ENCODE measurements around the gene SGCE.
A peak's percentile ranks its signal among the peaks of the same experiment; 100 is the strongest.

Gene SGCE

GRCh38 chr7:94577357-94577756 is 78.6 kb downstream of the SGCE start:
- no peak for TF ChIP-seq CTCF (IDR thresholded peaks at IDR 0.05; ENCODE audit: low read length, missing control alignments)
- no peak for DNase-seq (ENCODE audit: low read depth)
- no peak overlapping the region for H3K4me3 ChIP-seq (replicated peaks; ENCODE audit: low read depth, low read length)

GRCh38 chr7:94576316-94576715 is 79.6 kb downstream of the SGCE start:
- no peak overlapping the region for H3K4me3 ChIP-seq (replicated peaks; ENCODE audit: low read depth, low read length)
- DNase-seq (ENCODE audit: low read depth) = no peak
- no peak for TF ChIP-seq CTCF (IDR thresholded peaks at IDR 0.05; ENCODE audit: low read length, missing control alignments)

GRCh38 chr7:94575646-94576045 is 80.3 kb downstream of the SGCE start:
- no peak for TF ChIP-seq CTCF (IDR thresholded peaks at IDR 0.05; ENCODE audit: low read length, missing control alignments)
- no peak overlapping the region for H3K4me3 ChIP-seq (replicated peaks; ENCODE audit: low read depth, low read length)
- no peak for DNase-seq (ENCODE audit: low read depth)

- DNase-seq (ENCODE audit: low read depth) = no peak
- no peak overlapping the region for H3K4me3 ChIP-seq (replicated peaks; ENCODE audit: low read depth, low read length)
- no peak for TF ChIP-seq CTCF (IDR thresholded peaks at IDR 0.05; ENCODE audit: low read length, missing control alignments)
These were observed 84.1 kb downstream of the SGCE start for GRCh38 chr7:94571816-94572215.

- no peak for DNase-seq (ENCODE audit: low read depth)
- H3K4me3 ChIP-seq (replicated peaks; ENCODE audit: low read depth, low read length) = no peak overlapping the region
- no peak for TF ChIP-seq CTCF (IDR thresholded peaks at IDR 0.05; ENCODE audit: low read length, missing control alignments)
These were observed 88.5 kb downstream of the SGCE start for GRCh38 chr7:94567396-94567795.

- DNase-seq (ENCODE audit: low read depth) = no peak
- no peak overlapping the region for H3K4me3 ChIP-seq (replicated peaks; ENCODE audit: low read depth, low read length)
- no peak for TF ChIP-seq CTCF (IDR thresholded peaks at IDR 0.05; ENCODE audit: low read length, missing control alignments)
These were observed 90.6 kb downstream of the SGCE start for GRCh38 chr7:94565247-94565894.

GRCh38 chr7:94562525-94562924 is 93.4 kb downstream of the SGCE start:
- H3K4me3 ChIP-seq (replicated peaks; ENCODE audit: low read depth, low read length) = no peak overlapping the region
- DNase-seq (ENCODE audit: low read depth) = peak; percentile 55
- TF ChIP-seq CTCF (IDR thresholded peaks at IDR 0.05; ENCODE audit: low read length, missing control alignments) = no peak

Measured in fibroblast of pulmonary artery (primary cell).